GM18870 (cell line): ENCODE data around the gene IL9R.
"Not testable (repeated sequence)": the region's sequence is repeated elsewhere in the genome, so short reads cannot be mapped to it uniquely, and the experiment has no call there.

ENCODE experiments used
- ATAC-seq: cut with Tn5 transposase; IDR thresholded peaks from one replicate; pipeline ENCODE4 v1.9.1; 2021; ENCODE audit warnings: moderate library complexity; ENCODE audit not compliant: unreplicated experiment

The IL9R gene, protein sequence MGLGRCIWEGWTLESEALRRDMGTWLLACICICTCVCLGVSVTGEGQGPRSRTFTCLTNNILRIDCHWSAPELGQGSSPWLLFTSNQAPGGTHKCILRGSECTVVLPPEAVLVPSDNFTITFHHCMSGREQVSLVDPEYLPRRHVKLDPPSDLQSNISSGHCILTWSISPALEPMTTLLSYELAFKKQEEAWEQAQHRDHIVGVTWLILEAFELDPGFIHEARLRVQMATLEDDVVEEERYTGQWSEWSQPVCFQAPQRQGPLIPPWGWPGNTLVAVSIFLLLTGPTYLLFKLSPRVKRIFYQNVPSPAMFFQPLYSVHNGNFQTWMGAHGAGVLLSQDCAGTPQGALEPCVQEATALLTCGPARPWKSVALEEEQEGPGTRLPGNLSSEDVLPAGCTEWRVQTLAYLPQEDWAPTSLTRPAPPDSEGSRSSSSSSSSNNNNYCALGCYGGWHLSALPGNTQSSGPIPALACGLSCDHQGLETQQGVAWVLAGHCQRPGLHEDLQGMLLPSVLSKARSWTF

DNA sequence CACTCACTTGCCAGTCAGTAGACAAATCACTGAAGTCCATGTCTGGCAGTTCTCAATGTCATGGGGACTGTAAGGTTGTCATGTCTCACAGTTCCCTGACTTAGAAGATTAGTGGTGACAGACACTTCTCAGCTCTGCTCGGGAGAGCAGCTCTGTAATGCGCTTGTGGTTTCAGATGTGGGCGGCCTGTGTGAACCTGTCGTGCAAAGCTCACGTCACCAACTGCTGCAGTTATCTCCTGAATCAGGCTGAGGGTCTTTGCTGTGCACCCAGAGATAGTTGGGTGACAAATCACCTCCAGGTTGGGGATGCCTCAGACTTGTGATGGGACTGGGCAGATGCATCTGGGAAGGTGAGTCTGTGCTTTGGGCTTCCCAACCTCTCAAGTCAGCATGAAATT is at the start of gene IL9R:
TSS of gene IL9R (plus strand) at position 261 of the 400 bp plus-strand sequence. CDS start at position 325, 64 bp downstream.
- ATAC-seq = peak; percentile 73

DNA sequence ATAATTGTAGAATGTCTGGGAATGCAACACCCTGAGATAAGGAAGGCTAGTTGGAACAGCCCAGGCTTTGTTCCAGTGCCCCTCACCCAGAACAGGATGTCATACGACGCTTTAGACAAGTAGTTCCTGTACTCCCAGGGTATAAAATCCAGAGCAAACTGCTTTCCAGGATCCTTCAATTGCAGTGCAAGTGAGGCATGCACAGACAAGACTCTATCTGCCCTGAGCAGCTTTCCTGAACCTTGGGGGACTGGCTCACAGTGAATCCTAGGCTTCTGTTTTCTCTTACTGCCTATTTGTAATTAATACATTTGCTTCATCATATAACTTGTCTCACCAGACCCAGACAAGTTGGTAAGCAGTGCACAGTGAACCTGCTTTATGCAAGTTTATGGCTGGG is 48.4 kb upstream of the IL9R start:
- ATAC-seq = no peak

DNA sequence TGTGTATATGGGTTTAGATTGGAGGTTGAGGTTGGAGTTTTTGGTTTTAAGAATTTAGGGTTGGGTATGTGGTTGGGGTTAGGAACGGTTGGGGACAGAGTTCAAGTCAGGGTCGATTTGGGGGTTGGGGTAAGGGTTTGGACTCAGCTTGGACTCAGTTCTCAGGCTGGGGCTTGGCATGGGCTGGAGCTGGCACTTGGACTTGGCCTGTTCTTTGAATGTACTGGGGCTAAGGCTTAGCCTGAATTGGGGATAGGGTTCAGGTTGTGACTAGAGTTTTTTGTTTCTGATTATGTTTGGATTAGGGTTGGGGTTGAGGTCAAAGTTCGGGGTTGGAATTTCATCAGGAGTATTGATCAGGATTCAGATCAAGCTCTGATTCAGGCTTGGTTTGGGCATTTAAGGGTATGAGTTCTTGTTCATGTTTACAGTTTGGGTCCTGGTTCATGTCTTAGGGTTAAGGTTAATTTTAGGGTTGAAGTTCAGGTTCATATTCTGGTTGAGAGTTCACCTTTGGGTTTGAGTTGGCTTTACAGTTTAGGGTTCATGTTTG is 46.2 kb upstream of the IL9R start:
- ATAC-seq = no peak

DNA sequence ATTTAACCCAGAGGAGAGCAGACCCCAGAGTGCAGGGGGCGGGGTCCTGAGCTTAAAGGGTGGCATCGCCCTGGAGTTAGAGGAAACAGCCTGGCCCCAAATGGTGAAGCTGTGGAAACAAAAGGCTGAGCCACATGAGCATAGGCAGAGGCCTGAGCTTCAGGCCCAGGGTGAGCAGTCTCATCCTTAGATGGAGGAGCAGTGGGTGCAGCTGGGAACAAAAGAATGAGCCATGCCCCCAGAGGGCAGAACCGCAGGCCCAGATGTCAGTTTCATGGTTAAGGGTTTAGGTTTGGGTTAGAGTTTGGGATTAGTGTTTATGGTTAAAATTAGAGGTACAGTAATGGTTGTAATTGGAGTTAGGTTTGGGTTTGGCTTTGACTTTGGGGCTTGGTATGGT is 44.4 kb upstream of the IL9R start:
- ATAC-seq = no peak

DNA sequence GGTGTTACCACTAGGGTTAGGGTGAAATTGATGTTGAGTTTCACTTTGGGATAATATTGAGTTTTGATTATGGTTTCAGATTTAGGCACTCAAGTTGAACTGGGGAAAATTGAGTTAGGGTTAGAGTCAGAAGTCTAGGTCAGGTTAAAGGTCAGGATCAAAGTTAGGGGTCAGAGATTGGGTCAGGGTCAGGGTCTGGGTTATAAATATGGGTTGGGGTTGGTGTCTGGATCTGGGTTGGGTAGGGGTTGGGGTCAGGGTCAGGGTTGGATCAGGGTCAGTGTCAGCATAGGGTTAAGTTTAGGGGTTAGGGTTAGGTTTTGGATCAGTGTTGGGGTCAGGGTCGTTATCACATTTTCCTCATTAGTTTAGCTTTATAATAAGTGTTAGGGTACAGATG is 42.7 kb upstream of the IL9R start:
- ATAC-seq = no peak

DNA sequence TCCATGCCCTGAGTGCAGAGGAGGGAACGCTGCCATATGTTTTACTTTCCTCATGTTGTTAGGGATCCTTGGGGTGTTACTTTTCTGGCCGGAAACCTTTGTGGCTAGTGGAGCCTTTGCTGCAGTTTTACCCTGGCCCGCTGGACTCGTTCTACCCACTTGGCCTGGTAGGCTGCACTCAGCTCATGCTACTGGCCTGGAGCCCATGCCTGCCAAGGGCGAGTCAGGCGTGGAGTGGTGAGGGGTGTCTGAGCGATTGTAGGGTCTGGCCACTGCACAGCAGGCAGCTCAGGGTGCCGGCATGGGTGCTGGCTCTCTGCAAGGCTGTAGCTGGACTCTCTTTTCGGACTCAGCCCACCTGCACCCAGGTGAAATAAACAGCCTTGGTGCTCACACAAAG is 41.4 kb upstream of the IL9R start:
- ATAC-seq = no peak

DNA sequence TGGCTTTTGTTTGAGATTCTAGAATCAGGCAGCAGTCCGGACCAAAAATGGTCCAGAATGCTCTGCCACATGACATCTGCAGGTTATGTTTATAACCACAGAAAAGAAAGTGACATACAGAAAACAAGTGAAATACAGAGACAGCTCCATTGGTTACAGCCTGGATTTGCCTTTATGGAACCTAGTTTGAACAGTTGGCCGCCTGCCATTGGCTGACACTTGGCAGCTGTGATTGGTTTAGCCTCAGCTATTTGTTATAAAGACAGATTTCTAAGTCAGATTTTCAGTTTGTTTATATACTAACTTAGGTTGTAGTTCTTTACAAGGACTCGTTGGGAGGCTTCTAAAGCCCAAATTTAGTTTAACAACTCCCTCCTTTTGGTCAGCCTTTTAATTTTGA is 40.8 kb upstream of the IL9R start:
- no peak for ATAC-seq

DNA sequence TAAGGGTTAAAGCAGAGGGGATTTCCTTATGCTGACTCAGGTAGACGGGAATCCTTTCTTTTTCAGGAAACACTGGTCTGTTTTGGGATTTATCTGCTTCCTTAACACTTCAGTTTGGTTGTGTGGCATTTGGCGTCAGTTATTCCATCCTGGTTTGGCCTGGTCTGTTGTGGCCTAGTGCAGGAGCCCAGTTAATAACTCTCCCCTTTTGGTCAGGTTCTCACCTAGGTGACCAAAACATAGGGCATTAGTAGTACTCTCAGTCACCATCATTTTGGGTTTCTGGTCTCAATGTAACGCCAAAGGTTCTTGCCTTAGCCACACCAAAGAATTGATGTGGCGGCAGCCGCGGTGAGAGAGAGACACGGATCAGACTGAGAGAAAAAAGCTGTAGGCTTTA is 39.7 kb upstream of the IL9R start:
- ATAC-seq = no peak

DNA sequence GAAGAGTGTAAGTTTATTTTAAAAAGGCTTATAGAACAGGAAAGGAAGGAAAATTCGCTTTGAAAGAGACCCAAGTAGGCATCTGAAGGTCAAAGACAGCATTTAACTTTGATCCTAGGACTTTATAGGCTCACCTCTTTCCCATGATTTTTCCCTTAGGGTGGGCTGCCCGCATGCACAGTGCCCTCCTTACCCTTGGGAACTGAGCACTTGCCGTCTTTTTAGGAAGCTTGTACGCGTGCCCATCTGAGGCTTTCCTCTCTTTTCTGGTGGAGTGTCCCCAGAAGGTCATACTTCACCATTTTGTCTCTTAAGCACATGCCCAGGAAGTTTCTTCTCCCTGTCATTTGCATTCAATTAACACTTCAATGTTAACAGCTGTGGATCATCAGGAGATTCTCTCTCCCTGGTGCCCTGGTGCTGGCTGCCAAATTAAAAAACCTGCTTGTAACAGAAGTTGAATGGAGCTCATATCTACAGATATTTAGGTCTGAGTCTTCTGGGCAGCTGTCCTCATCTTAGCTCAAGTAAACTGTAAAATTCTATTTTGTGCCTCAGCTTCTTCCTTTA is 38.4 kb upstream of the IL9R start:
- ATAC-seq = no peak

DNA sequence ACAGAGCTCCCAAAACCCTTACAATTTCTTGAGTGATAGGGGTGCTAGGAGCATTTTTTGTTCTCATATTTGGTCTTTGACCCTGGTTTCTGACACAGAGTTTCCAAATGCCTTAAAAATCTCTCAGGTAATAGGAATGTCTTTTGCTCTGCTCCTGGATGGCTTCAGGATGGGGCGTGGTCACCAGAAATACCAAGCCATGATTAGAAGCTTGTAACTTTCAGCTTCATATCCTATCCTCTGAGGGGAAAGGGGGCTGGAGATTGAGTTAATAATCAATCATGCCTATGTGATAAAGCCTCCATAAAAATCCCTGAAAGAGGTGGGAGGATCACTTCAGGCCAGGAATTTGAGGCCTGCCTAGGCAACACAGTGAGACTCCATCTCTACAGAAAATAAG is 34.6 kb upstream of the IL9R start:
- no peak for ATAC-seq

DNA sequence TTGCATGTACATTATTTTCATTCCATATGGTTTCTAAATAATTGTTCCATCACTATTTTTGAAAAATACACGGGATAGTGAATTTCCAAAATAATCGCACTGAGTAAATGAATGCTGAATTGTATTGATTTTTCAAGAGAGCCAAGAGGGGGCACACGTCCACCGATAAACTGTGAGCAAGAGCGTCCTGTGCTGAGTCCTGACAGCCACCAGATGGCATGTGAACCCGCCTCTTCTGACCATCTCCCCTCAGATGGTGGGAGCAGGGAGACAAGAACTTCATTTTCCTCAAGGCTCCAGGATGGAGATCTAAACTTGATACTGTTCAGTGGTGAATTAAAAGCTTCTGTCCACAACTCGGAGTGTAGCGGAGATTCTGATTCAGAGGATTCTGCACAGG is 30.6 kb upstream of the IL9R start:
- ATAC-seq = no peak

DNA sequence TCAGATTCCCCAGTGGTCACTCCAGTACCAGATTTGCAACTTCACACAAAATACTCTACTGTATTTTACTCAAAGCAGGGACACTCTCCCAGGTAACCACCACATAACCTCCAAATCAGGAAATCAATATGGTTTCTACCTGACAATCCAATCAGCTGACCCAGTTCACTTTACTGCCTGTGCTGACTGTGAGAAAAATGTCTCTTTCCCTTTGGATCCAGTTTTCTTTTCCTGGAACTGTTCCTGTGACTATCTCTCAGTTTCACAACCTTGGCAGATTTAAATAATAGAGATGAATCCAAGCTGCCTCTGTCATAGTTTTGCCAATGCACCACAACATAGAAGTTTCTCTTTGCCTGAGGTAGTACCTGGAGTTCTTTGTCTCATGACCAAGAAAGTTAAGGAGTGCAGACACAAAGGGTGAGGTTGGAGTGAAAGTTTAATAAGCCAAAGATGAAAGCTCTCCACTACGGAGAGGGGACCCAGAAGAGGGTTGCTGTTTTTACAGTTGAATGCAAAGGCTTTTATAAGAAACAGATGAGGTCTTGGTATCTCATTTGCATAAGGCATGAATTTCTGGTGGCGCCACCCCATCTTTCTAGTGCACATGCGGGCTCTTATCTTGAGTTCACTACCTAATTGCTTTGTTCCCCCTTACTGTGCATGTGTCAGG is 29.7 kb upstream of the IL9R start:
- ATAC-seq = no peak

DNA sequence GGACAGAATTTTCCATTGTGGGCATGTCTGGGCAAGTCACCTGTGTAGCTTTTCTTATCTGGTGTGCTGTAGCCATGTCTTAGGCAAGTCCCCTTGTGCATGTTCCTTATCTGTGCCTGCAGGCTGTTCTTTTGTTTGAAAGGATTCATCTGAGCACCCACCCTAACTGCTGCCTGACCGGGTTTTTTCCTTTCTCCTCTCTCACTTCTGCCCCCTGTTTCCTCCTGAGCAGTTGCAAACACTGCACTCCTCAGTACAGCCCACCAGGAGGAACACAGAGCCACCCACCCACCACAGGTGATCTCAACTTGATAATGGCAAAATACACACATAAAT is 29.2 kb upstream of the IL9R start:
- ATAC-seq = no peak

DNA sequence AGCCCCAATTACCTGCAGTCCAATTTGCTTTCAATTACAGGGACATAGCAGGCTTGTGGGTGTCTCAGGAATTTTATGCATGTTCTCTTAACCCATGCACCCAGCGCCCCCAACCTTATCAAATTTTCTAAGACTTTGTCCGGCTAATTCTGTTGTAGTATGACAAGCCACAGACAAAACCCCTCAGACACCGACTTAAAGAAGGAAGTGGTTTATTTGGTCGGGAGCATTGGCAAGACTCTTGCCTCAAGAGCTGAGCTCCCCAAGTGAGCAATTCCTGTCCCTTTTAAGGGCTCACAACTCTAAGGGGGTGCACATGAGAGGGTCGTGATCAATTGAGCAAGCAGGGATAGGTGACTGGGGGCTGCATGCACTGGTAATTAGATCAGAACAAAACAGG is 28.7 kb upstream of the IL9R start:
- no peak for ATAC-seq

DNA sequence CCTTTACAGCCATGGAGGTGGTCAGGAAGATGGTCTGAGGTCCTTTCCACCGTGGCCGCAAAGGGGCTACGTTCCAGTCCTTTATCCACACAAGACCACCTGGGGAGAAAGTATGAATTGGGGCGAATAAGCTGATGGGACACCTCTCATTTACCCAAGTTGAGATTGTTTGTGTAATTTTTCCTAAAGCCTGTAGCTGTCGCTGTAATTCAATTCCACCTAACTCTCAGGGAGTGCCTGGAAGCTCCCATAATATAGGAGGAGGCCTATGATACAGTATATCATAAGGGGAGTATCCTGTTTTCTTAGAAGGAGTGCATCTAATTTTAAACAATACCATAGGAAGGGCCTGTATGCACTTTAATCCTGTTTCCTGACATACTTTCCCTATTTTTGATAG is 25.8 kb upstream of the IL9R start:
- ATAC-seq = not testable (repeated sequence)

DNA sequence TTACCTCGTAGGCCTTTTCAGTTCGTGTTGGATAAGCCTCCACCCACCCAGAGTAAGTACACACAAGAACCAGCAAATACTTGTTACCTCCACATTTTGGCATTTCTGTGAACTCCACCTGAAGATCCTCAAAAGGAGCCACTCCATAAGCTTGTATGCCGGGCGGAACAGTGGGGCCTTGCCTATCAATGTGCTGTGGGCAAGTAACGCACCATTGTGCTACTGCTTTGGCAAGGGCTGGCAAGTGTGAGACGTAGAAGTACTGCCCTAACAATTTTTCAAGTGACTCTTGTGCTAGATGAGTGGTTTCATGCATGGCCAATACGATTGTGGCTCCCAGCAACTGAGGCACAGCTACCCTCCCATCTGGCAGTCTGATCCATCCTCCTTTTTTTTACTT is 25.3 kb upstream of the IL9R start:
- ATAC-seq = not testable (repeated sequence)

DNA sequence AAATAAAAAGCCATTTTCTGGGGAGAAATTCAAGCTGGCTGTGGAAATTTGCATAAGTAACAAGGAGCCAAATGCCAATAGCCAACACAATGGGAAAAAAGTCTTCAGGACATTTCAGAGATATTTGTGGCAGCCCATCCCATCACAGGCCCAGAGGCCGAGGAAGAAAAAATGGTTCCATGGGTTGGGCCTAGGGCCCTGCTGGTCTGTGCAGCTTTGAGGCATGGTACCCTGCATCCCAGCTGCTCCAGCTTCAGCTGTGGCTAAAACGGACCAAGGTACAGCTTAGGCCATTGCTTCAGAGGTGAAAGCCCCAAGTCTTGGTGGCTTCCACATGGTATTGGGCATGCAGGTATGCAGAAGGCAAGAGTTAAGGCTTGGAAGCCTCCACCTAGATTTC is 14.2 kb upstream of the IL9R start:
- no peak for ATAC-seq

DNA sequence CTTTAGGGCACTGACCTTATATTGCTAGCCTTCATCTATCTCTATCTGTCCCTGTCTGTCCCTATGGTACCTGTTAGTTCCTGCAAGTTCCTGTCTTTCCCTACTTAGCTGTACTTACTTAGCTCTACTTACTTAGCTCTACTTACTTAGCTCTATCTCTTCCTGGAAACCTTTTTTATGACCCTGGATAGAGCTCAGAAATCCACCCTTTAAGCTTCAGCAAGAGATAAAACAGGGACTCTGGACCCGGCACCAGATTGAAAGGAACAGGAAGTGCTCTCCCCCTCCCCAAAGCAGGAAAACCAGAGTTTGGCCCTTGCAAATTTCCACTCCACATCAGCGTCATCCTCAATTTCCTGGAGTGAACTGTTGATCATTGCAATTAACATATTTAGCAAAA is 12.3 kb upstream of the IL9R start:
- no peak for ATAC-seq

DNA sequence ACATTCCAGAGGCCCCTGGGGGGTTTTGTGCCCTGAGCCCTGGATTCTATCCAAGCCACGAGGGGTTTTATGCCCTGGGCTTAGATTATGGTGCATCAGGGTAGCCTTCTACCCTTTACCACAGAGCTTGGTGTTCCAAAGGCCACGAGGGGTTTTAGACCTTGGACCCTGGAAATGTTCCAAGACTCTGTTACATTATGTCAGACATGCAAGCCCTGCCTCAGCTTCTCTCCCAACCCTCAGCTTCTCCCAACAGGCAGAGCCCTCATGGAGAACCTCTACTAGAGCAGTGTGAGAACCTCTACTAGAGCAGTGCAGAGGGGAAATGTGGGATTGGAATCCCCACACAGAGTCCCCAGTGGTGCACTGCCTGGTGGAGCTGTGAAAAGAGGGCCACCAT is 10.5 kb upstream of the IL9R start:
- not testable (repeated sequence) for ATAC-seq

DNA sequence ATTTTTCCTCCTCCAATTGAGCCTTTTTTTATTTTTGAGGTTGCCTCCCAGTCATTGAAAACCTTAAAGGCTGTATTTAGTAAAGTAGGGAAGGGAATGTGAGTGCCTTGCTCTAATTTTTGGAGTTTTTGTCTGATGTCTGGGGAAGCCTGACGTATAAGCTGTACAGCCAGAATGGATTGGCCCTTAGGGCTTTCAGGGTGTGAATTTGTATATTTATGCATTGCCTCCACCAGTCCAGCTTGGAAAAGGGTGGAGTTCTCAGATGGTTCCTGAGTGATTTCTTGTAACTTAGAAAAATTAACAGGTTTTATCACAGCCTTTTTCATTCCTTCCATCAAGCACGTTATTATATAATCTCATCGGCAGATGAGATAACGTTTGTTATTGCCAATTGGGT is 8.6 kb upstream of the IL9R start:
- no peak for ATAC-seq

DNA sequence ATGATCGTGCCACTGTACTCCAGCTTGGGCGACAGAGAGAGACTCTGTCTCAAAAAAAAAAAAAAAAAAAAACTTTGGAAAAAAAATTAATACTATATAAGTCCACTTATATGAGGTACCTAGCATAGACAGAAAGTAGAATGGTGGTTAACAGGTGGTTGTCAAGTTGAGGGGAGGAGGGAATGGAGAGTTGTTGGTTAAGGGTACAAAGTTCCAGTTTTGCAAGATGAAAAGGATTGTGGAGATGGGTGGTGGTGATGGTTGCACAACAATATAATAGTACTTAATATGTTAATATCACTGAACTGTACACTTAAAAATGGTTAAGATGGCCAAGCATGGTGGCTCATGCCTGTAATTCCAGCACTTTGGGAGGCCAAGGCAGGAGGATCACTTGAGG is 4.1 kb upstream of the IL9R start:
- ATAC-seq = no peak

DNA sequence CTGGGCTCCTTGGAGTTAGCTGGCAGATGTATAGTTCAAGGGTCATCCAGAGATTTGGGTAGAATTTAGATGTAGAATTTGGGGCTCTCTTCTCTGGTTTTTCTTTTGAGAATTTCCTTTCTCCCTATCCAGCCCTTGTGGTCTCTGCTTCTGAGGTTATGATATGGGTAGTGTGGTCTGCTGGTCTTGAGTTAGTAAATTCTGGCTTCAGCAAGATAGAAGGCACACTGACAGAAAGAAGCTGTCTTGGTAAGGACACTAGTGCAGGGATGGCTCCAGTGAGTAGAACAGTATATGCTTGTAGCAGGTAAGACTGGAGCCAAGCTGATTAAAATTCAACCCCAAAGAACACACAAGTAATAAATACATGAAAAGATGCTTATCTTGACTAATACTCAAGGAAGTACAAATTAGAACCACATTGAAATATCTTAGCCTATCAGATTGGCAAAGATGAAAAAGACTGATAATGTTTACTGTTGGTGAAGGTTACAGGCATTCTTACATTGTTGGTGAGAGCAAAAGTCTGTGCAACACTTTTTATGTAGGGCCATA is 2.1 kb upstream of the IL9R start:
- ATAC-seq = no peak
